ENCODE measurements around the gene ACTR5. TPM values are rescaled to one million over a fixed set of nuclear protein-coding genes. Genes with fewer than 3 reads are reported as not detected.
A peak's percentile ranks its signal among the peaks of the same experiment; 100 is the strongest.

Gene ACTR5
- total and polyA plus RNA-seq, 2 donors (not counting 3 experiments of a cell fraction or from before 2014, with no cell fraction given): 8.8 to 11.3 TPM

GRCh38 chr20:38790200-38791053 lies 42.2 kb downstream of the ACTR5 start:
- ChIA-PET POLR2A (no interaction called here), CTCF (interaction anchor here (0.7 to 4.1 kb wide), 13 partner anchors 9 to 147 kb away, joined by 3 to 15 read pairs (median 5); partner anchors contain the start of gene PPP1R16B)
- no peak overlapping the region for H3K4me2 ChIP-seq (ENCODE audit: insufficient read depth, low read length)
- no peaks in the 10 kb centered on the region for H3K9me3 ChIP-seq (replicated peaks; ENCODE audit: control insufficient read depth, insufficient read depth, low read length)
- peak; percentile 59 to 66 for TF ChIP-seq CTCF (IDR thresholded peaks at IDR 0.05; ENCODE audit: extremely low read depth in 1 of 2, insufficient read depth in 1 of 2, low read depth in 1 of 2, low read length in 2 of 2)
- TF ChIP-seq MAX (IDR thresholded peaks at IDR 0.05; ENCODE audit: insufficient read depth, insufficient read length): no peak
- TF ChIP-seq GATA2 (IDR thresholded peaks at IDR 0.05; ENCODE audit: insufficient read depth, insufficient read length, low read depth, low read length): no peak
- DNase-seq (ENCODE audit: low read depth, low spot score) (peak; percentile 66), FAIRE-seq (peak; percentile 35)
- BruUV-seq (replicated peaks): no TSS peak
- H3K27me3 ChIP-seq (ENCODE audit: control insufficient read depth in 2 of 2, insufficient read depth in 2 of 2, low read length in 2 of 2): peaks cover 0 to 5% of the 10 kb centered on the region in 2 experiments
- intact Hi-C loops (cut with micrococcal nuclease): loop anchor here (1.0 to 2.0 kb wide), 2 partner anchors 64 to 141 kb away; no protein-coding TSS in a partner anchor
- dilution Hi-C loops (cut with MboI; ENCODE audit: extremely low pct_ligation_motif_present, low sequenced_read_pairs): no loop called here
- no peaks in the 10 kb centered on the region for H3K4me1 ChIP-seq (ENCODE audit: control insufficient read depth, extremely low read depth, insufficient read depth, low read length)
- H4K20me1 ChIP-seq (replicated peaks; ENCODE audit: control insufficient read depth, extremely low read depth, insufficient read depth, low read length): no peaks in the 10 kb centered on the region
- no peak overlapping the region for H3K4me3 ChIP-seq (replicated peaks in 1 of 3; ENCODE audit: insufficient read depth in 1 of 3, low read depth in 1 of 3, low read length in 3 of 3)
- no peak overlapping the region for H3K9ac ChIP-seq (replicated peaks; ENCODE audit: extremely low read depth, insufficient read depth, low read length)
- no peaks in the 10 kb centered on the region for H3K79me2 ChIP-seq (ENCODE audit: control insufficient read depth, insufficient read depth, low read length)
- no peaks in the 10 kb centered on the region for H3K9me1 ChIP-seq (replicated peaks; ENCODE audit: control insufficient read depth, extremely low read depth, insufficient read depth, low read length)
- no peak overlapping the region for H3K27ac ChIP-seq (ENCODE audit: insufficient read depth, low read depth, low read length)
- H3K36me3 ChIP-seq (ENCODE audit: control insufficient read depth in 2 of 2, extremely low read depth in 1 of 2, insufficient read depth in 2 of 2, low read length in 2 of 2): no peaks in the 10 kb centered on the region
- H2AFZ ChIP-seq (ENCODE audit: low read depth, low read length): no peak overlapping the region
